IPS-NIHi11 (cell line): ENCODE data around the gene TMEM200B.
"Not testable (repeated sequence)": the region's sequence is repeated elsewhere in the genome, so short reads cannot be mapped to it uniquely, and the experiment has no call there.

Experiments
- DNase-seq: peaks from one replicate; pipeline ENCODE4 v3.0.0; 2012; ENCODE audit warnings: mixed read lengths, low spot score

The TMEM200B gene

GRCh38 chr1:29123887-29124365, at the start of gene TMEM200B:
TSS of gene TMEM200B (minus strand) at chr1:29123903. CDS start at chr1:29121828, 2,075 bp downstream.
- peak; percentile 49 for DNase-seq

GRCh38 chr1:29172415-29172939, 48.8 kb upstream of the TMEM200B start:
- no peak for DNase-seq

GRCh38 chr1:29171521-29171920, 47.8 kb upstream of the TMEM200B start:
- no peak for DNase-seq

- no peak for DNase-seq
These were observed 47.4 kb upstream of the TMEM200B start for GRCh38 chr1:29171089-29171488.

- no peak for DNase-seq
These were observed 46.3 kb upstream of the TMEM200B start for GRCh38 chr1:29169976-29170375.

- DNase-seq: no peak
These were observed 44.2 kb upstream of the TMEM200B start for GRCh38 chr1:29167904-29168303.

GRCh38 chr1:29166291-29166878, 42.7 kb upstream of the TMEM200B start:
- DNase-seq: no peak

GRCh38 chr1:29164588-29164987, 40.9 kb upstream of the TMEM200B start:
- no peak for DNase-seq

- DNase-seq: no peak
These were observed 38.9 kb upstream of the TMEM200B start for GRCh38 chr1:29162476-29163138.

- DNase-seq: no peak
These were observed 38.3 kb upstream of the TMEM200B start for GRCh38 chr1:29162025-29162424.

- no peak for DNase-seq
These were observed 36.1 kb upstream of the TMEM200B start for GRCh38 chr1:29159773-29160172.

GRCh38 chr1:29157269-29157601, 33.5 kb upstream of the TMEM200B start:
- DNase-seq: no peak

- no peak for DNase-seq
These were observed 33.0 kb upstream of the TMEM200B start for GRCh38 chr1:29156543-29157268.

GRCh38 chr1:29152046-29152805, 28.5 kb upstream of the TMEM200B start:
- DNase-seq: no peak

GRCh38 chr1:29150346-29150745, 26.6 kb upstream of the TMEM200B start:
- not testable (repeated sequence) for DNase-seq

- DNase-seq: no peak
These were observed 25.2 kb upstream of the TMEM200B start for GRCh38 chr1:29148656-29149491.

- no peak for DNase-seq
These were observed 22.2 kb upstream of the TMEM200B start for GRCh38 chr1:29145739-29146437.

GRCh38 chr1:29144178-29144577, 20.5 kb upstream of the TMEM200B start:
- DNase-seq: no peak

GRCh38 chr1:29142714-29143113, 19.0 kb upstream of the TMEM200B start:
- DNase-seq: no peak

- DNase-seq: peak; percentile 67
These were observed 12.8 kb upstream of the TMEM200B start for GRCh38 chr1:29136391-29136915.

GRCh38 chr1:29134695-29135028, 11.0 kb upstream of the TMEM200B start:
- DNase-seq: no peak
